ENCODE measurements around the gene TTC39B. TPM values are rescaled to one million over a fixed set of nuclear protein-coding genes. Genes with fewer than 3 reads are reported as not detected.
A peak's percentile ranks its signal among the peaks of the same experiment; 100 is the strongest.

Gene TTC39B
- polyA plus RNA-seq, 6 donors from 2014 or later: 0.19 to 6.7 (median 3.2) TPM

DNA sequence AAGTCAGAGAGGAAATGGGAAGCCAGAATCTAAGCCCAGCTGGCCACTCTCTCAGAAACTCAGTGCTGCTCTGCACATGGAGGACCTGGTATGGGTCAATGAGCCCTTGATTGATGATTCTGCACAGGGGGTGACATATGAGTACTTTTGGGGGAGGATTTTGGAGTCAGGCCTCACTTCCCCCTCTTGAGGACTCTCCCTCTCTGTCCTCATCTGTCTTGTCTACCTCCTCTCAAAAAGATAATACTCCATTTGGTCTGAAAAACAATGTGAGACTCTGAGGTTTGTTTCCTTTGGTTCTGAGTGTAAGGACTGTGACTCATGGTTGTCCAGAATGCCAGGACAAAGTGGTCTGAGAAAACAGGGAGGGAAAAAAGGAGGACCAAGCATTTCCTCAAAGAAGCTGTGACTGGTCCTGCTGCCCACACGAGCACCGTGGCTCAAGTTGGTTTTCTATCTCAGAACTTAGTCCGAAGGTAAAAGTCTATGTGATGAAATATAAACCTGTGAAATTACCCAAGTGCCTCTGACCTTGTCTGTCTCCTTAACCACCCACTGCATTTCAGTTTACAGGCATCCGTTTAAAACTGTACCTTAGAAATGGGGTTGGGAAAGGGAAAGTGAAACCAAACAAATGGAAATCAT, 11.1 kb downstream of the TTC39B start:
- Mint-ChIP-seq H3K4me1 (peaks cover 44 to 66% (median 55%) of the 10 kb centered on the region in 3 donors), H3K4me3 (peak overlapping the region; percentile 69 to 89 (median 82)), H3K27me3 (no peaks in the 10 kb centered on the region), H3K9me3 (peaks cover 0 to 5% (median 1%) of the 10 kb centered on the region in 7 donors), H3K36me3 (peaks cover 0 to 8% of the 10 kb centered on the region in 2 donors), H3K27ac (peak overlapping the region; percentile 58 to 94 (median 90))
- ATAC-seq (ENCODE audit: low read depth in 2 of 2): peak; percentile 39 to 51
- DNase-seq: peak; percentile 20

DNA sequence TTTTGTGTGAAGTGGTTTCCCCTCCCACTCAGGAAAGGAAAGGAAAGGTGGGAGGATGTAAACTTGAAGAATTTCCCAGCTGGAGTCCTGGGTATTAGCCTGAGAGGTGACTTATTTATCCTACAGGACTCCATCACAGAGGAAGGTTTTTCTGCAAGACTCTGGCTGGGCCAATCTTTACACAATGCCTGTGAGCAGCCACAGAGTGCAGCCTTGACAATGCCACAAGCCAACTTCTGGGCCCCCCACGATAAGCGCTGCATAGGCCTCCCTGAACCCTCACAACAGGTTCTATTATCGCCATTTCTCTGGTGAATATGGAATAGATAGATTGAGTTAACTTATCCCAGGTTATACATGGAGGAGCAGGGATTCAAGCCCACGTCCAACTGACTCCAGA, 12.4 kb downstream of the TTC39B start:
- no peak for DNase-seq
- Mint-ChIP-seq H3K36me3 (peaks cover 0 to 8% of the 10 kb centered on the region in 2 donors), H3K27ac (peak overlapping the region in 2 of 6 donors; percentile 70 to 90), H3K27me3 (no peaks in the 10 kb centered on the region), H3K4me3 (peak overlapping the region in 1 of 8 donors; percentile 30), H3K9me3 (peaks cover 0 to 5% (median 1%) of the 10 kb centered on the region in 7 donors), H3K4me1 (peaks cover 33 to 54% (median 42%) of the 10 kb centered on the region in 3 donors)
- no peak for ATAC-seq (ENCODE audit: low read depth in 2 of 2)

GRCh38 chr9:15293804-15294316, 13.2 kb downstream of the TTC39B start:
- H3K27ac Mint-ChIP-seq: peak overlapping the region in 4 of 6 donors; percentile 0 to 60 (median 38)
- H3K36me3 Mint-ChIP-seq: peaks cover 0 to 5% of the 10 kb centered on the region in 2 donors
- H3K27me3 Mint-ChIP-seq: no peaks in the 10 kb centered on the region
- peaks cover 0 to 4% (median 1%) of the 10 kb centered on the region in 7 donors for H3K9me3 Mint-ChIP-seq
- DNase-seq: no peak
- peak overlapping the region in 5 of 8 donors; percentile 0 to 53 (median 39) for H3K4me3 Mint-ChIP-seq
- peaks cover 26 to 46% (median 35%) of the 10 kb centered on the region in 3 donors for H3K4me1 Mint-ChIP-seq
- ATAC-seq (ENCODE audit: low read depth in 2 of 2): peak in 1 of 2 donors; percentile 39

DNA sequence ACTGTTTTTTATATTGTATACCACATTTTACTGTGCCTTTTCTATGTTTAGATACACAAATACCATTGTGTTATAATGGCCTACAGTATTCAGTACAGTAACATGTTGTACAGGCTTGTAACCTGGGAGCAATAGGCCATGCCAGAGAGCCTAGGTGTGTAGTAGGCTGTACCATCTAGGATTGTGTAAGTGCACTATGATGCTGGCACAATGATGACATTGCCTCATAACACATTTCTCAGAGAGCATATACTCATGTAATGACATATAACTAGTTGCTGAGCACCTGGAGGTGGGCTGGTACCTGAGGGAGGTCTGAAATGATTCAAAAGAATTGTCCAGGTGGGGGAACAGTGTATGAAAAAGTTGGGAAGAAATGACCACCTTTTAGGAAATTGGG, 13.9 kb downstream of the TTC39B start:
- H3K27me3 Mint-ChIP-seq: no peaks in the 10 kb centered on the region
- peak overlapping the region in 2 of 6 donors; percentile 59 to 69 for H3K27ac Mint-ChIP-seq
- H3K9me3 Mint-ChIP-seq: no peaks in the 10 kb centered on the region
- no peak overlapping the region for H3K4me3 Mint-ChIP-seq
- H3K4me1 Mint-ChIP-seq: peaks cover 21 to 38% (median 30%) of the 10 kb centered on the region in 3 donors
- ATAC-seq (ENCODE audit: low read depth in 2 of 2): no peak
- no peak for DNase-seq
- no peaks in the 10 kb centered on the region for H3K36me3 Mint-ChIP-seq

DNA sequence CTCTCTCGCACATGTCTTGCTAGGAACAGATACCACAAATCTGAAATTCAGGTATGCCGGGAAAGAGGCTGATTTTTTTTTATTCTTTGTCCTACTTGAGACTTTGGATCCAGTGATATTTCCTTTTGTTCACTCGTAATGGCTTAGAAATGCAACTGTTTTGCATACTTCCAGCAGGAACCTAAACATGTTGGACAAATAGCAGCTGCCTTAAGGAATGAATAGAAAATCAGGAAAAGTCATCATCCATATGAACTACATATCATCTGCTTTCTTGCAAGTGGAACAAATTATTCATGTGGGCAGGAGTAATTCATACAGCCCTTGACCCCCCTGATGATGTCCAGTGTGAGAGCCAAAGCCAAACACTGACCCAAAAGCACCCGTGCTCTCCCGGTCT, 17.4 kb downstream of the TTC39B start:
- no peaks in the 10 kb centered on the region for H3K27me3 Mint-ChIP-seq
- DNase-seq (no peak), ATAC-seq (ENCODE audit: low read depth in 2 of 2) (no peak)
- peaks cover 15 to 24% (median 22%) of the 10 kb centered on the region in 3 donors for H3K4me1 Mint-ChIP-seq
- no peaks in the 10 kb centered on the region for H3K36me3 Mint-ChIP-seq
- peaks cover 0 to 4% (median 0%) of the 10 kb centered on the region in 7 donors for H3K9me3 Mint-ChIP-seq
- no peak overlapping the region for H3K4me3 Mint-ChIP-seq
- no peak overlapping the region for H3K27ac Mint-ChIP-seq

- ATAC-seq (ENCODE audit: low read depth in 2 of 2) (no peak), DNase-seq (no peak)
- peaks cover 0 to 4% (median 0%) of the 10 kb centered on the region in 7 donors for H3K9me3 Mint-ChIP-seq
- H3K27me3 Mint-ChIP-seq: no peaks in the 10 kb centered on the region
- H3K27ac Mint-ChIP-seq: no peak overlapping the region
- H3K36me3 Mint-ChIP-seq: no peaks in the 10 kb centered on the region
- peaks cover 10 to 15% (median 11%) of the 10 kb centered on the region in 3 donors for H3K4me1 Mint-ChIP-seq
- H3K4me3 Mint-ChIP-seq: no peak overlapping the region
These were observed 19.7 kb downstream of the TTC39B start for GRCh38 chr9:15287309-15287708.

GRCh38 chr9:15286161-15286821, 20.7 kb downstream of the TTC39B start:
- Mint-ChIP-seq H3K27me3 (no peaks in the 10 kb centered on the region), H3K4me1 (peaks cover 11 to 15% (median 12%) of the 10 kb centered on the region in 3 donors), H3K27ac (peak overlapping the region in 3 of 6 donors; percentile 1 to 42 (median 33)), H3K4me3 (no peak overlapping the region), H3K36me3 (no peaks in the 10 kb centered on the region), H3K9me3 (peaks cover 0 to 4% (median 0%) of the 10 kb centered on the region in 7 donors)
- ATAC-seq (ENCODE audit: low read depth in 2 of 2) (no peak), DNase-seq (no peak)

- H3K9me3 Mint-ChIP-seq: peaks cover 0 to 4% (median 0%) of the 10 kb centered on the region in 7 donors
- no peak for DNase-seq
- H3K4me1 Mint-ChIP-seq: peaks cover 13 to 23% (median 14%) of the 10 kb centered on the region in 3 donors
These were observed 24.3 kb downstream of the TTC39B start for GRCh38 chr9:15282567-15283285.

DNA sequence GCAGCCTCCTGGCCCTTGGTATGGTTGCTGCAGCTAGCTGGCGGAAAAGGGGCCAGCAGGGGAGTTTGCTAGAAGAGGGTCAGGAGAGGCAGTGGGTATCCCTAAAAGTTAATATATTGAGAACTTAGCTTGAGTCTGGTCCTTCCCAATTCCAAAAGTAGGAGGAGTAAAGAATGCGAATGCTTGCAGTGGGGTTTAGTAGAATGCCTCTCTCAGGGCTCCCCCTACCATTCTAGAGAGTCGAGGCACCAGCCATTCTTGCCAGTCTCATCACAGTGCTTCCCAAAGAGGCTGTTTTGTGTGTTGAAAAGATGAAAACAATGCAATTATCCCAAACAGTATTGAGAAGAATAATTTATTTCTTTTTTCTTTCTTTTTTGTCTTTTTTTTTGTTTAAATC, 26.4 kb downstream of the TTC39B start:
- H3K27me3 Mint-ChIP-seq: no peaks in the 10 kb centered on the region
- no peak overlapping the region for H3K27ac Mint-ChIP-seq
- ATAC-seq (ENCODE audit: low read depth in 2 of 2) (no peak), DNase-seq (no peak)
- peaks cover 3 to 14% (median 4%) of the 10 kb centered on the region in 3 donors for H3K4me1 Mint-ChIP-seq
- no peak overlapping the region for H3K4me3 Mint-ChIP-seq
- H3K9me3 Mint-ChIP-seq: no peaks in the 10 kb centered on the region
- H3K36me3 Mint-ChIP-seq: no peaks in the 10 kb centered on the region

More at GRCh38 chr9:15282567-15283285, 24.3 kb downstream of the TTC39B start:
- ATAC-seq (ENCODE audit: low read depth in 2 of 2): no peak
- Mint-ChIP-seq H3K27me3 (no peaks in the 10 kb centered on the region), H3K4me3 (no peak overlapping the region), H3K27ac (no peak overlapping the region), H3K36me3 (no peaks in the 10 kb centered on the region)

GRCh38 chr9:15278839-15279238, 28.2 kb downstream of the TTC39B start:
- H3K4me3 Mint-ChIP-seq: no peak overlapping the region
- no peaks in the 10 kb centered on the region for H3K27me3 Mint-ChIP-seq
- H3K9me3 Mint-ChIP-seq: no peaks in the 10 kb centered on the region
- DNase-seq (no peak), ATAC-seq (ENCODE audit: low read depth in 2 of 2) (no peak)
- no peaks in the 10 kb centered on the region for H3K36me3 Mint-ChIP-seq
- H3K4me1 Mint-ChIP-seq: peaks cover 3 to 14% (median 4%) of the 10 kb centered on the region in 3 donors
- no peak overlapping the region for H3K27ac Mint-ChIP-seq

DNA sequence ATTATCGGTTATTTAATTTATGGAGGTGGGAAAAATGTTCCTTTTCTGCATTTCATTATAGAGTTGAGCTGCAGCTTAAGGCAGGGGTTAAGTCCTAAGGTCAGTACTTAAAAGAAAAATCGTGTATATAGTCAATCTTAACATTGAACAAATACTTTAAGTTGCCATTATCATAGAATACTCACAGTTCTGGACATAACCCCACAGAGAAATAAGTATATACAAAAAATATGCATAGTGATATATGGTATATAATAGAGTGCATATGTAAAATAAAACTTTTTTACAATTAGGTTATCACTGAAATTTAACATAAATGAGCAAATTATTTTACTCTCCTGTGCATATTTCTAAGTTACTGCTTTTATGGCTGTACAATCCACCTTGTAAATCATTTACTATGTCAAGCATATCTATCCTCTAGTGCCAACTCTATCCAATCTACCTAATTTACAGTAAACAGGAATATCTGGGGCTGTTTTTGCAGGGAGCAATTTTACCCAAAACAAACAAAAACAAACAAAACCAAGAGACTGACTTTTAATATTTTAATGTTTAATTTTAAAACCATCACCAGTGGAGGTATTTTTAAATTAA, 28.8 kb downstream of the TTC39B start:
- H3K4me1 Mint-ChIP-seq: peaks cover 3 to 14% (median 4%) of the 10 kb centered on the region in 3 donors
- ATAC-seq (ENCODE audit: low read depth in 2 of 2) (no peak), DNase-seq (no peak)
- no peaks in the 10 kb centered on the region for H3K36me3 Mint-ChIP-seq
- no peaks in the 10 kb centered on the region for H3K9me3 Mint-ChIP-seq
- no peaks in the 10 kb centered on the region for H3K27me3 Mint-ChIP-seq
- no peak overlapping the region for H3K4me3 Mint-ChIP-seq
- no peak overlapping the region for H3K27ac Mint-ChIP-seq

DNA sequence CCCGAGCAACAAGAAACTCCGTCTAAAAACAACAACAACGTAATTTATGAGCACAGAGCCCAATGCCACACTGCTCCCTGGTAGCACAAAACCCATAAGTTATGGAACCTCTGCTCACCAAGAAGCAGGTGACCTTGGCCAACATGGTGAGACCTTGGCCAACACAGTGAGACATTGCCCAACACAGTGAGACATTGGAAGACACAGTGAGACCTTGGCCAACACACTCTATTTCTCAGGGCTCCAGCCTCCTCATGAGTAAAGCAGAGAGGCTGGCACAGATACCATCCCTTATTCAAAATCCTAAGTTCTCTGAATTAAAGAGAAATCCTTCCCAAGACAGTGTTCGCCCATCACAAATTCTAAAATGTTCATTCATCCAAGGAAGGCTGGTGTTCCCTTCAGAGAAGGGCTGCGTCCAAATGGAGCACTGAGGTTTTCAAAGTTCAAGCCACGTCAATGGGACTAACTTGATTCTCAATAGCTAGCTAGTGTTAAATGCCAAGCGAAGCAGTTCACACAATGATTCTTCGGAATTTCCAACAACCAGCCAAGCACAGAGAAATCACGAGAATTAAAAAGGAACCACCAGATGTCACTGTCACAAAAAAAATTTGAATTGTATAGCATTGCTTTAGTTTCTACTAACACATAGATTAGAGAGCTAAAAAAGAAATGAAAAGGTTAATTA, 29.5 kb downstream of the TTC39B start:
- Mint-ChIP-seq H3K27me3 (no peaks in the 10 kb centered on the region), H3K9me3 (no peaks in the 10 kb centered on the region), H3K4me1 (peaks cover 3 to 8% (median 4%) of the 10 kb centered on the region in 3 donors), H3K27ac (peak overlapping the region in 1 of 6 donors; percentile 59), H3K4me3 (no peak overlapping the region), H3K36me3 (peaks cover 0 to 3% of the 10 kb centered on the region in 2 donors)
- DNase-seq (peak; percentile 22), ATAC-seq (ENCODE audit: low read depth in 2 of 2) (peak; percentile 45 to 49)
